Breast epithelium (tissue), 3 donors: ENCODE results near the gene BPI.

Source experiments
- CTCF ChIP-seq, 3 donors: fragments of 450-650 bp; IDR thresholded peaks; one replicate each; pipeline ENCODE4 v1.5.1; 2016 to 2017; ENCODE audit warnings: antibody characterized with exemption in 3 of 3, mild to moderate bottlenecking in 3 of 3, moderate library complexity in 3 of 3
- POLR2A ChIP-seq: fragments of 450-650 bp; IDR thresholded peaks from one replicate; pipeline ENCODE4 v1.6.1; 2016; ENCODE audit warnings: antibody characterized with exemption, mild to moderate bottlenecking, moderate library complexity

GRCh38 chr20:38373231-38373867, 69.4 kb downstream of the BPI start:
- TF ChIP-seq CTCF (IDR thresholded peaks at IDR 0.05) (no peak), POLR2A (no peak)
